GM13976 (cell line): ENCODE results near the gene NT5DC2.

ENCODE experiments used
- DNase-seq: peaks from one replicate; pipeline ENCODE4 v3.0.0; 2012; ENCODE audit warnings: low spot score
- in situ Hi-C: fragments of 300-500 bp; cut with MboI; formaldehyde crosslinking; loops from one replicate; pipeline ENCODE4 v1.12.0; 2022; ENCODE audit warnings: low sequenced_read_pairs, mixed read lengths, inconsistent platforms; ENCODE audit not compliant: unreplicated experiment
- TF ChIP-seq, protein P1 (sequence below): IDR thresholded peaks from 2 replicates; pipeline ENCODE4 v1.5.1; 2012; ENCODE audit warnings: borderline replicate concordance, mild to moderate bottlenecking; ENCODE audit not compliant: insufficient read depth; ENCODE audit errors: extremely low read depth, missing control alignments, control extremely low read depth

NT5DC2 gene

DNA sequence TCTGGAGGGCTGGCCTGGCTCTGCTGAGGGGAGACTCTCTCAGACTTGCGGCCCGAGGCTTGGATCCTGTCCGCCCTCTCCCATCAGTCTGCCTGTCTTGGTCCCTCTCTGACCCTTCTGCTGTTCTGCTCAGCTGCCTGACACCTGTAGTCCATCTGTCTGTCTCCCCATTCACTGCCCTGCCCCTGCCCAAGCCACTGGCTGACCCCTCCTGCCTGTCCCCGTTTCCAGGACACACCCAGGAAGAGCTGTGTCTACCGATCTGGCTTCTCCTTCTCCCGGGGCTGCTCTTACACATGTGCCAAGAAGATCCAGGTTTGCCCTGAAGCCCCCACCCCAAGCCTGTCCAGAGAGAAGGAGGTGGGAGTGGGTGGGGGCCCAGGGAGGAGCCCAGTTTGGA is 18.5 kb downstream of the NT5DC2 start:
- DNase-seq = no peak
- in situ Hi-C loops = no loop called here

GRCh38 chr3:52514576-52514975 is 19.1 kb downstream of the NT5DC2 start:
- in situ Hi-C loops = no loop called here
- no peak for DNase-seq
- TF ChIP-seq, protein P1, sequence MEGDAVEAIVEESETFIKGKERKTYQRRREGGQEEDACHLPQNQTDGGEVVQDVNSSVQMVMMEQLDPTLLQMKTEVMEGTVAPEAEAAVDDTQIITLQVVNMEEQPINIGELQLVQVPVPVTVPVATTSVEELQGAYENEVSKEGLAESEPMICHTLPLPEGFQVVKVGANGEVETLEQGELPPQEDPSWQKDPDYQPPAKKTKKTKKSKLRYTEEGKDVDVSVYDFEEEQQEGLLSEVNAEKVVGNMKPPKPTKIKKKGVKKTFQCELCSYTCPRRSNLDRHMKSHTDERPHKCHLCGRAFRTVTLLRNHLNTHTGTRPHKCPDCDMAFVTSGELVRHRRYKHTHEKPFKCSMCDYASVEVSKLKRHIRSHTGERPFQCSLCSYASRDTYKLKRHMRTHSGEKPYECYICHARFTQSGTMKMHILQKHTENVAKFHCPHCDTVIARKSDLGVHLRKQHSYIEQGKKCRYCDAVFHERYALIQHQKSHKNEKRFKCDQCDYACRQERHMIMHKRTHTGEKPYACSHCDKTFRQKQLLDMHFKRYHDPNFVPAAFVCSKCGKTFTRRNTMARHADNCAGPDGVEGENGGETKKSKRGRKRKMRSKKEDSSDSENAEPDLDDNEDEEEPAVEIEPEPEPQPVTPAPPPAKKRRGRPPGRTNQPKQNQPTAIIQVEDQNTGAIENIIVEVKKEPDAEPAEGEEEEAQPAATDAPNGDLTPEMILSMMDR = no peak

More for the DNA sequence above, 18.5 kb downstream of the NT5DC2 start:
- TF ChIP-seq, protein P1 = no peak

DNA sequence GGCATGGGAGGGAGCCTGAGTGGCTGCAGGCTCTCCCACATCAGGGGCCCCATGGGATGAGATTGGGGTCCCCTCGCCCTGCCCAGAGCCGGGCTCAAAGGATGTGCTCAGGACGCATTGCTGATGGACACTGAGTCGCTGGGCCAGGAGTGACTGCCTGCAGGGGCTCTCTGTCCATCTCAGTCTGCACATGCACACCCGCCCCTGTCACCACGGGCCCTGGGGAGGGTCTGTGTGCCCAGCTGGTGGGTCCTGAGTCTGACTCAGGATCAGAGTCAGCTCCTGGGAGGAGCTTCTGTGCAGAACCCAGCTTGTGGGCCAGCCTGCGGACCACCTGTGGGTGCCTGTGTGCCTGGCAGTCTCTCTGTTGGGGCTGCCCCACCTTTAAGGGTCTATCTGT is 20.4 kb downstream of the NT5DC2 start:
- in situ Hi-C loops = no loop called here
- no peak for DNase-seq
- TF ChIP-seq, protein P1 = no peak

DNA sequence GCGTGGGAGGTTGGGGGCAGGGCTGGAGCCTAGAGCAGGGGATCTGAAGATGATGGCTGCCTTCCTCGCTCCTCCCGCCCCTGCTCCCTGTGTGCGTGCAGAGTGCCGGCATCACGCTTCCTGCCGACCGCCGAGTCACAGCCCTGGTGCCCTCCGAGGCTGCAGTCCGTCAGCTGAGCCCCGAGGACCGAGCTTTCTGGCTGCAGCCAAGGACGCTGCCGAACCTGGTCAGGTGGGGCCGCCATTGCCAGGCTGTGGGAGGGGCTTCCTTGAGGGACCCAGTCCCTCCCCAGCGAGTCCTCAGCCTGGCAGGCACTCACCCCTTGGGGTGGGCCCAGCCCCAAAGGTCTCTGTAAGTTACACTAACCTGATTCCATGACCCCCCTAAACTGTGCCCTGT is 20.9 kb downstream of the NT5DC2 start:
- in situ Hi-C loops = no loop called here
- TF ChIP-seq, protein P1 = no peak
- DNase-seq = no peak

DNA sequence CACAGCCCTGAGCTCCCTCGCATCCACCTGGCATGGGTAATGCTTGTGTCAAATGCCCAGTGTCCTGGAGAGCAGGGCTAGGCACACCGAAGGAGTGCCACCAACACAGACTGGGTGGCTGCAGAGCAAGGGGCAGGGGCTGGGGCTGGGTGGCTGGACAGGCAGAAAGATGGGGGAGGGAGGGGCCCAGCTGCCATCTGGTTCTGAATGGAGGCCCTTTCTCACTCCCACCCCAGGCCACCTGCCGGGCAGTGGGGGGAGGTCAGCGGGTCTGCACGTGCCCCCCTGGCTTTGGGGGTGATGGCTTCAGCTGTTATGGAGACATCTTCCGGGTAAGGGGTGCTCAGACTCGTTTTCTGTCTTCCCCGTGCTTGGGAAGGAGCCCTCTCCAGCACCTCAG is 21.6 kb downstream of the NT5DC2 start:
- DNase-seq = no peak
- in situ Hi-C loops = no loop called here
- TF ChIP-seq, protein P1 = no peak

- in situ Hi-C loops = no loop called here
- TF ChIP-seq, protein P1 = no peak
- no peak for DNase-seq
Measured at GRCh38 chr3:52511509-52511908, 22.1 kb downstream of the NT5DC2 start.

GRCh38 chr3:52509753-52510328 is 23.8 kb downstream of the NT5DC2 start:
- in situ Hi-C loops = no loop called here
- DNase-seq = no peak
- TF ChIP-seq, protein P1 = no peak
